Left colon (tissue), 2 donors: Measurements from ENCODE around the gene GRHPR. TPM values are rescaled to one million over a fixed set of nuclear protein-coding genes. Genes with fewer than 3 reads are reported as not detected.

Experiments
- ATAC-seq: fragments of 200-7000 bp; cut with Tn5 transposase; one replicate; pipeline ENCODE4 v1.9.1; 2020; ENCODE audit warnings: mild to moderate bottlenecking, moderate library complexity
- DNase-seq, 2 donors: peaks; one replicate each; pipeline ENCODE4 v3.0.0-alpha.2; 2020
- intact Hi-C, 2 donors: fragments of 100-400 bp; cut with DNase I in 1 of 2; cut with micrococcal nuclease in 1 of 2; formaldehyde crosslinking; loops; one replicate each; pipeline versions ENCODE4 v1.11.2 to v1.14.0; 2022; cut with DNase I, micrococcal nuclease
- long read RNA-seq: library from polyadenylated mRNA; unstranded; transcript quantifications from one replicate; pipeline ENCODE4 v2.0.0, GENCODE V29; 2021
- total RNA-seq, 2 donors: library from RNA; stranded (reverse); fragmentation: NEBNext Ultra II Directional; extraction: Animal tissue kit (Norgen Biotek cat#: 25700); gene quantifications; one replicate each; pipeline ENCODE4 v1.2.1, GENCODE V29; 2021
- donor health status: DM: no; HTN: no; CAD: no.
- donor health status: DM: yes; HTN: yes; CAD: no.

GRHPR gene
- 10 to 100 TPM; 70.4 to 78.4 TPM for total RNA-seq
- long read RNA-seq, full-length matches to known transcripts: 59 of 110 reads
- long read RNA-seq, partial matches to known transcripts: 39 of 110 reads
- long read RNA-seq, other reads (novel, unspliced or antisense): 12 of 110 reads

GRCh38 chr9:37422289-37423104 is at the start of gene GRHPR:
GRHPR (plus strand) TSS chr9:37422696; CDS start chr9:37422751, 55 bp downstream.
- intact Hi-C loops: no loop called here
- ATAC-seq (peak; percentile 97), DNase-seq (peak; percentile 88 to 95)

DNA sequence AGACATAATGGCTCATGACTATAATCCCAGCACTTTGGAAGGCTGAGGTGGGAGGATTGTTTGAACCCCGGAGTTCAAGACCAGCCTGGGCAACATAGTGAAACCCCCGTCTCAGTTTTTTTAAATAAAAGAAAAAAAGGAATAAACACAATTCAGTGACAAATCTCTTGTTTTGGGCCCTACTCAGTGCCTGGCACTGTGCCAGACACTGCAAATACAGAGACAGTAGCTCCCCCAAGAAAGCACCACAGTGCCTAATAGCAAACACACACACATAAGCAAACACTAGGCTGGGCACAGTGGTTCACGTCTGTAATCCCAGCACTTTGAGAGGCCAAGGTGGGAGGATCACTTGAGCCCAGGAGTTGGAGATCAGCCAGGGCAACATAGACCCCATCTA is 49.7 kb upstream of the GRHPR start:
- intact Hi-C loops: loop anchor here in 1 of 2 donors (10.0 kb wide), 1 partner anchor 62 kb away; no protein-coding TSS in a partner anchor
- ATAC-seq (no peak), DNase-seq (no peak)

DNA sequence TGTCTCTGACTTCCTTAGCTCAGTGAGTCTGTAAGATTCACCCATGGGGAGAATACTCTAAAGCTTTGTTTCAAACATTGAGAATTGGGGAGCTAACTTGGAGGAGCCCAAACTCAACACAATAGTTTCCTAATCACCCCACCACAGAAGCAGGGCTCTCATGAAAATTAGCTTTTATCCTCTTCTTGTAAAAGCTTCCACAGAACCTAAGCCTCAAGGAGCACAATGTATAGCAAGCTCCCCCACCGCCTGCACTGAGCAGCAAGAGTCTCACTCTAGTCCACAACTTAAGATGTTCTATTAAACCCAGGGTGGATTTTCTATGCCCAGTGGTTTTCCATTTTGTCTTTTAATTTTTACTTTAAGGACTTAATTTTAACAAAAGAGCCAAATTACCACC is 48.9 kb upstream of the GRHPR start:
- intact Hi-C loops: loop anchor here in 1 of 2 donors (10.0 kb wide), 1 partner anchor 61 kb away; no protein-coding TSS in a partner anchor
- ATAC-seq: no peak
- DNase-seq: no peak

- no peak for ATAC-seq
- intact Hi-C loops: loop anchor here in 1 of 2 donors (10.0 kb wide), 1 partner anchor 60 kb away; no protein-coding TSS in a partner anchor
Observed at GRCh38 chr9:37374892-37375291, 47.6 kb upstream of the GRHPR start.

GRCh38 chr9:37377688-37378612 is 44.5 kb upstream of the GRHPR start:
- intact Hi-C loops: loop anchor here in 1 of 2 donors (10.0 kb wide), 1 partner anchor 57 kb away; no protein-coding TSS in a partner anchor
- DNase-seq (no peak), ATAC-seq (no peak)

More at GRCh38 chr9:37374892-37375291, 47.6 kb upstream of the GRHPR start:
- no peak for DNase-seq

DNA sequence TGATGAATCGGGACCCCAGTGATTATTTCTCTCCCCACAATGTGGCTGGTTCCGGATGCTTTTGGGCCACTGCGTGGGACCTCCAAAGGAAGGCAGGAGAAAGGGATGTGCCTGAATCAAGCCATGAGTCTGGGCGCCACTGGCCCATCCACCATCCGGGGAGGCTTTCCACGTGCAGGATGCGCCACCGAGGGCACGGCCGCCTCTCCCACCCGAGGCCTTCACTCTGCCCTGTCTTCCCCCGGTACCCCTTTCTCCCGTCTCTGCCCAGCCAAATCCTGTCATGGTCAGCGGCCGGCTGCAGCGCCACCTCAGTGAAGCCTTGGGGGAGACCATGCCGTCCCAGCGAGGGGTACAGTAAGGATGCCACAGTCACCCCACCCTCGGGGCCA is 43.9 kb upstream of the GRHPR start:
- DNase-seq (no peak), ATAC-seq (no peak)
- intact Hi-C loops: loop anchor here in 1 of 2 donors (10.0 kb wide), 1 partner anchor 56 kb away; no protein-coding TSS in a partner anchor

DNA sequence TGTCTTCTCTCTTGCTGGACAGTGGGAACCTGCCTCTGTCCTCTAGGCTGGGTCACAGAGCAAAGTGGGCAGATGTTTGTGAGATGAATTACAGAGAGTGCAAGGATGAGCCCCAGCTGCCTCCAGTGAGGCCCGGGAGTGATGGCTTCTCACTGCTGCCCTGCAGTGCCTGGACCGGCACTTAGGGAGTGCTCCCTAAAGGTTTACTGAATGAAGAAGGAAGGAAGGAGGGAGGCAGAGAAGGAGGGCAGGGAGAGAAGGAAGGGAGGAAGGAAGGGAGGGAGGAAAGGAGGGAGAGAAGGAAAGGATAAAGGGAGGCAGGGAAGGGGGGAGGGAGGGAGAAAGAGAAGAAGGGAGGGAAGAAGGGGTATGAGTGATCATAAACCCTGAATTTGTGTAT is 42.7 kb upstream of the GRHPR start:
- intact Hi-C loops: loop anchor here in 1 of 2 donors (10.0 kb wide), 1 partner anchor 55 kb away; no protein-coding TSS in a partner anchor
- DNase-seq: no peak
- no peak for ATAC-seq

- DNase-seq (no peak), ATAC-seq (no peak)
- intact Hi-C loops: no loop called here
Observed at GRCh38 chr9:37380570-37380969, 41.9 kb upstream of the GRHPR start.

GRCh38 chr9:37381094-37381741 is 41.3 kb upstream of the GRHPR start:
- ATAC-seq (peak; percentile 32), DNase-seq (no peak)
- intact Hi-C loops: no loop called here

- ATAC-seq (no peak), DNase-seq (no peak)
- intact Hi-C loops: no loop called here
Observed at GRCh38 chr9:37382161-37382981, 40.1 kb upstream of the GRHPR start.

DNA sequence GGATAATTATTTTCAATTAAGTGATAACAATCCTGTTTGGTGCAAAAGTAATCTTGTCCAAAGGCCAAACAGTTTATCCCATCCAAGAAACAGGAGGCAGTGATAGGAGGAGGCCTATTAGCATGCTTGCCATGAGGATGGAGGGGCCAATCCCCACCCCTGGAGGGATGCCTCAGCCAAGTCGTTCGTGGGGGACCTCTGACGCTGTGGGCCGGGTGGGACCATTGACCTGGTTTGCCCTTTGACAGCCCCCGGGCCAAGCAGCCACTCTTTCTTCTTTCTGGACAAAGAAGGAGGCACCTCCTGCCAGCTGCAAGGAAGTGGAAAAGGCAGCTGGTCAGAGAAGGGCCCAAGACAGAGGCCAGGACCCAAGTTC is 39.5 kb upstream of the GRHPR start:
- no peak for ATAC-seq
- DNase-seq: no peak
- intact Hi-C loops: no loop called here

- intact Hi-C loops: no loop called here
- ATAC-seq: no peak
Observed at GRCh38 chr9:37383393-37383792, 39.1 kb upstream of the GRHPR start.

DNA sequence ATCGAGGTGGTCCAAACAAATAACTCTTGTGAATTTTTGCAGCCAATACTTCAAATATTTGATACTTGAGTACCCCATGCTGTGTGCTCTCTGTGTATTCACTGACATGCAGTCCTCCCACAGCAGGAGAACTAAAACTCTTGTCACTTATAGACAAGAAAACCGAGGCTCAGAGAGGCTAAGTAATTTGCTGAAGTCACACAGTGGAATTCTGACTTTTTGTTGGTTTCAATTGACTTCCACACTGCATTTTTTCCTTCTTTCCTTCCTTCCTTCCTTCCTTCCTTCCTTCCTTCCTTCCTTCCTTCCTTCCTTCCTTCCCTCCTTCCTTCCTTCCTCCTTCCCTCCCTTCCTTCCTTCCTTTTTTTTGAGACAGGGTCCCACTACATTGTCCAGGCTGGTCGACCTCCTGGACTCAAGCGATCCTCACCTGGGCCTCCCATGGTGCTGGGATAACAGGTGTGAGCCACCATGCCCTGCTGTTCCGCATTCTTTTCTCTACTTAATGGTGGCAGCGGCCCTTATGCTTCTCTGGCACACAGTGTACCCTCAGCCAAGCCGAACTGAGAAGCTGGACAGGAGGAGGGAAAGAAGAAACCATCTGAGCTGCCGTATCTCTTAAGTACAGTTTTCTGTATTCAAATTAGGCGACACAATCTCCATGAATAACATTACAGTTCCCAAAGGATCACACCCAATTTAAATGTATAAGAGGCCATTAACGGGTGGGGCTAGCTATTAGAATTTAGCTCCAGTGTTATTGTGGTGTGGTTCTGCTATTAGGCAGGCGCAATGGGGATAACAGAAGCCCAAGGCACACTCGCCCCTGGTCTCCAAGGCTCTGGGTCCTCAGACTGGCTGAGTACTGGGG is 38.4 kb upstream of the GRHPR start:
- DNase-seq (no peak), ATAC-seq (no peak)
- intact Hi-C loops: no loop called here

More at GRCh38 chr9:37383393-37383792, 39.1 kb upstream of the GRHPR start:
- DNase-seq: no peak

DNA sequence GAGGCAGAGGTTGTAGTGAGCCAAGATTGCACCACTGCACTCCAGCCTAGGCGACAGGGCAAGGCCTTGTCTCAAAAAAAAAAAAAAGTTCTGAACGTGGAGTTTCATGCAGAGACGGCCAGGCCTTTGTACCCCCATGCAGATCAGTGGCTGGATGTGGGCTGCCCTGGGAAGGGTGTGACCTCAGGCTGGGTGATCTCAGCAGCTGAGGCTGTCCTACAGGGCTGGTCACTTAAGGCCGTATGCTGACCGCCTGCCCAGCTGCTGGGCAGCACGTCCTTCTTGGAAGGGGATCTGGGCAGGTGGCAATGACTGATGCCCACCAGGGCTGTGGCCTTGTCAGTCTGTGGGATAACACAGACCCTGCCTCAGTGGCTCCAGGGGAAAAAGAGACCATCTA is 37.2 kb upstream of the GRHPR start:
- DNase-seq (no peak), ATAC-seq (no peak)
- intact Hi-C loops: no loop called here

DNA sequence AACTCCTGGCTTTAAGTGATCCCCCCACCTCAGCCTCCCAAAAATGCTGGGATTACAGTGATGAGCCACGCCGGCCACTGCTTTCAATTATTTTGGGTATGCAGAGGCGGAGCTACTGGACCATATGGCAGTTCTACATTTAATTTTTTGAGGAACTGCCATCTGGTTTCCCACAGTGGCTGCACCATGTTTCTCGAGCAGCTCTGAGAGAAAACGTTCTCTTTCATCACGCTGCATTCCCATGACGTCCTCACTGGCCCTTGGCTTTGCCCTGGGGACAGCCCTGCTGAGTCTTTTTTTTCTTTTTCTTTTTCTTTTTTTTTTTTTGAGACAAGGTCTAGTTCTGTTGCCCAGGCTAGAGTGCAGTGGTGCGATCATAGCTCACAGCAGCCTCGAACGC is 35.5 kb upstream of the GRHPR start:
- intact Hi-C loops: no loop called here
- no peak for DNase-seq
- no peak for ATAC-seq

- intact Hi-C loops: no loop called here
- peak; percentile 42 to 78 for DNase-seq
- ATAC-seq: peak; percentile 86
Observed at GRCh38 chr9:37390759-37391158, 31.7 kb upstream of the GRHPR start.

DNA sequence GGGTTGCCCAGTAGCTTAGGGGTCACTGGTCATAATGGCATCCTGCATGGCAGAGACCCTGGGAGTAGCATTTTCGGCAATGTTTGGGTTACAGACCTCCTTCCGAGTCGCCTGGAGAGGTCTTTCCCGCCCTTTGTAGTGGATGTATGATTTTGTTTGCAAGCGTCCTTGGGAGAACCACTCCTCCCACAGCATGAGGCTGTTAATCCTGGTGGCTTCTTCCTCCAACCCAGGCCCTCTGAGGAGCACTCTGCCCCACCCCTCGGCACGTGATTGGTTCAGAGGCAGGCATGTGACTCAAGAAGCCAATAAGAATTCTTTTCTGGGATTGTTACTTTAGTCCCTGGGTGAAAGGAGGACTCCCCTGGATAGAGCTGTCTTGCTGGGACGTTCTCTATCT is 30.2 kb upstream of the GRHPR start:
- ATAC-seq: no peak
- DNase-seq: no peak
- intact Hi-C loops: no loop called here
